ENCODE data around the gene ZC3H10. TPM values are rescaled to one million over a fixed set of nuclear protein-coding genes. Genes with fewer than 3 reads are reported as not detected.

ZC3H10 gene
- total RNA-seq, 1 experiment from 2014 or later, result 8.7 TPM

DNA sequence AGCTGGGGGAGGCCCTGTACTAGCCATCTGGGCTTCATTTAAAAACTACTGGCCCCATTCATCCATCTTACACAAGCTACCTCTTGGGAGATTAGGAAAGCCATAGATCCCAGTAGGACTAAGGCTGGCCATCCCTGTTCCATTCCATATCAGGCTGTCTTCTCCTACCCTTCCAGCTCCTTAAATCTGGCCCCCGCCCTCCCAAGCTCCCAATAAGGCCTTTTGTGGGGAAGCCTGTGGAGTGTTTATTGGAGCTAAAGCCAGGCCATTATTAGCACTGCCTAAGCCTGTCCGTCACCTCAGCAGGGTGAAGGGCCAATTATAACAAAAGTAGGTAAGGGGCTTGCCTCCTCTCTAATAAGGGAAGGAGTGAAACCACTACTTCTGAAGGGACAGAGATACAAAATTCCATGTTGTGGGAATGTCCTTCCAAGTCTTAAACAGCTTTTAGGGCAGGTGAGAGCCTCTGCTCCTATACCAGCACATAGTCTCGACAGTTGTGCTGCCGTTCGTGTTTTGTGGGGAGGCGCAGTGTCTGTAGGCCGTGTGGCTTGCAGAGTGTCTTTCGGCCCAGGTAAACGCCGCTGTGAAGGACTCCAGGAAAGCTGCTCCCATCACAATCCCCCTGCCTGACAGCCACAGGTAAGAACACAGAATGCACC is 43.8 kb downstream of the ZC3H10 start:
- peaks cover 50 to 52% of the 10 kb centered on the region in 2 experiments; a peak in 3 of 4 replicates for H3K36me3 ChIP-seq (ENCODE audit: control insufficient read depth in 1 of 2, insufficient read depth in 2 of 2, low read length in 2 of 2)
- DNase-seq (ENCODE audit: low read depth, low spot score) (no peak), ATAC-seq (no peak)
- intact Hi-C loops (cut with micrococcal nuclease), result no loop called here
- ChIA-PET CTCF (no interaction called here), POLR2A (interaction anchor here (0.5 to 1.7 kb wide), 3 partner anchors 34 to 104 kb away, joined by 3 to 7 read pairs (median 4); partner anchors contain the start of genes ESYT1, RPL41 and ZC3H10), RAD21 (ENCODE audit: low non-redundant PET in 1 of 2, low total read pairs in 2 of 2, uncharacterized antibody in 2 of 2, unreplicated experiment in 2 of 2) (no interaction called here)
- H3K9me3 ChIP-seq (ENCODE audit: control insufficient read depth in 1 of 2, insufficient read depth in 1 of 2, low read depth in 1 of 2, low read length in 2 of 2), result no peaks in the 10 kb centered on the region
- H3K4me3 ChIP-seq (replicated peaks in 1 of 2; ENCODE audit: low read depth in 1 of 2, low read length in 2 of 2), result no peak overlapping the region
- TF ChIP-seq POLR2A (IDR thresholded peaks at IDR 0.05; ENCODE audit: borderline replicate concordance, extremely low read depth, insufficient read depth, insufficient read length) (no peak), ZBTB33 (IDR thresholded peaks at IDR 0.05; ENCODE audit: extremely low read depth, insufficient replicate concordance, low read length) (no peak), TCF7L2 (IDR thresholded peaks at IDR 0.05; ENCODE audit: borderline replicate concordance, extremely low read depth, insufficient read depth, insufficient read length) (no peak), ELF1 (IDR thresholded peaks at IDR 0.05; ENCODE audit: borderline replicate concordance, low read depth) (no peak), SRF (IDR thresholded peaks at IDR 0.05; ENCODE audit: low read depth) (no peak), POLR2AphosphoS5 (IDR thresholded peaks at IDR 0.05; ENCODE audit: low read depth, low read length) (no peak), CEBPB (IDR thresholded peaks at IDR 0.05; ENCODE audit: low read depth) (no peak), SIN3A (IDR thresholded peaks at IDR 0.05; ENCODE audit: low read depth) (no peak), JUND (IDR thresholded peaks at IDR 0.05) (no peak), EZH2phosphoT487 (IDR thresholded peaks at IDR 0.05; ENCODE audit: borderline replicate concordance) (no peak), REST (IDR thresholded peaks at IDR 0.05; ENCODE audit: low read depth) (no peak), ZFX (IDR thresholded peaks at IDR 0.05) (no peak), FOSL1 (IDR thresholded peaks at IDR 0.05; ENCODE audit: low read depth) (no peak), SP1 (IDR thresholded peaks at IDR 0.05; ENCODE audit: low read depth) (no peak), EGR1 (IDR thresholded peaks at IDR 0.05; ENCODE audit: low read depth) (no peak), YY1 (IDR thresholded peaks at IDR 0.05; ENCODE audit: extremely low read depth, insufficient replicate concordance, low read depth, low read length) (no peak), EZH2 (IDR thresholded peaks at IDR 0.05) (no peak), CTCF (IDR thresholded peaks at IDR 0.05 in 2 of 3, conservative IDR thresholded peaks at IDR 0.05 in 1 of 3; ENCODE audit: borderline replicate concordance in 1 of 3, insufficient read depth in 1 of 3, low read depth in 2 of 3, low read length in 2 of 3) (no peak)
- peak overlapping the region; percentile 28 for H3K27ac ChIP-seq (ENCODE audit: low read depth, low read length)
- peaks cover 12 to 24% of the 10 kb centered on the region in 2 experiments for H3K4me1 ChIP-seq (ENCODE audit: control insufficient read depth in 1 of 2, insufficient read depth in 2 of 2, low read length in 2 of 2)
- peaks cover 43% of the 10 kb centered on the region for H3K79me2 ChIP-seq (ENCODE audit: insufficient read depth, low read length)
- no peaks in the 10 kb centered on the region for H3K9me2 ChIP-seq (ENCODE audit: insufficient read depth)
- H3K27me3 ChIP-seq (ENCODE audit: insufficient read depth, low read length), result no peaks in the 10 kb centered on the region
- BruUV-seq (replicated peaks), result no TSS peak
- no peak overlapping the region for H3K9ac ChIP-seq (ENCODE audit: low read length)
- H2AFZ ChIP-seq (ENCODE audit: low read depth, low read length, poor library complexity, severe bottlenecking), result no peak overlapping the region
- no peak overlapping the region for H3K4me2 ChIP-seq (ENCODE audit: low read length)
- no peaks in the 10 kb centered on the region for H4K20me1 ChIP-seq (ENCODE audit: insufficient read depth)
